CD4-positive, CD25-positive, alpha-beta regulatory T cell (primary cell): ENCODE measurements around the gene SMG1. TPM values are rescaled to one million over a fixed set of nuclear protein-coding genes. Genes with fewer than 3 reads are reported as not detected.
"Not testable (repeated sequence)": the region's sequence is repeated elsewhere in the genome, so short reads cannot be mapped to it uniquely, and the experiment has no call there.

Experiments used
- ATAC-seq, 2 donors: fragments of 150-1000 bp; cut with Tn5 transposase; one replicate each; pipeline ENCODE4 v1.10.0; 2021; ENCODE audit warnings: low read depth in 2 of 2, moderate number of reproducible peaks in 2 of 2, moderate library complexity in 1 of 2
- DNase-seq, 3 donors: peaks; one replicate each; pipeline versions ENCODE4 v3.0.0 to v3.0.0-alpha.2; 2012 to 2022; ENCODE audit warnings: mixed read lengths in 1 of 3
- H3K27ac ChIP-seq: one replicate; pipeline ENCODE4 v1.7.0; 2013; ENCODE audit warnings: mild to moderate bottlenecking, low read length; ENCODE audit not compliant: insufficient read depth, poor library complexity, severe bottlenecking
- H3K27me3 ChIP-seq: one replicate; pipeline ENCODE4 v1.7.0; 2013; ENCODE audit warnings: low read length; ENCODE audit not compliant: control insufficient read depth, insufficient read depth
- H3K36me3 ChIP-seq: one replicate; pipeline ENCODE4 v1.7.0; 2013; ENCODE audit warnings: mild to moderate bottlenecking, low read length, moderate library complexity; ENCODE audit not compliant: control insufficient read depth, insufficient read depth
- H3K4me1 ChIP-seq: 2 replicates; pipeline ENCODE4 v1.7.0; 2013; ENCODE audit warnings: mild to moderate bottlenecking, low read length; ENCODE audit not compliant: insufficient read depth, control insufficient read depth, poor library complexity, severe bottlenecking
- H3K4me3 ChIP-seq: one replicate; pipeline ENCODE4 v1.7.0; 2013; ENCODE audit warnings: low read depth, mild to moderate bottlenecking, low read length, moderate library complexity
- H3K9me3 ChIP-seq, 2 experiments: 1 replicate in 1 of 2; 2 replicates in 1 of 2; pipeline ENCODE4 v1.7.0; 2013; ENCODE audit warnings: low read length in 2 of 2, mild to moderate bottlenecking in 1 of 2, moderate library complexity in 1 of 2; ENCODE audit not compliant: control insufficient read depth in 2 of 2
- H3K27ac Mint-ChIP-seq, 3 donors: one replicate each; pipeline ENCODE4 v1.8.0; 2020 to 2022; ENCODE audit warnings: mild to moderate bottlenecking in 3 of 3, mixed read lengths in 3 of 3, moderate library complexity in 2 of 3
- H3K27me3 Mint-ChIP-seq: one replicate; pipeline ENCODE4 v1.8.0; 2022; ENCODE audit warnings: mild to moderate bottlenecking, mixed read lengths
- H3K36me3 Mint-ChIP-seq: one replicate; pipeline ENCODE4 v1.8.0; 2020; ENCODE audit warnings: mixed read lengths
- H3K4me1 Mint-ChIP-seq, 4 donors: one replicate each; pipeline ENCODE4 v1.8.0; 2020 to 2022; ENCODE audit warnings: mixed read lengths in 4 of 4, mild to moderate bottlenecking in 1 of 4
- H3K4me3 Mint-ChIP-seq, 4 donors: one replicate each; pipeline ENCODE4 v1.8.0; 2020 to 2022; ENCODE audit warnings: mild to moderate bottlenecking in 4 of 4, mixed read lengths in 4 of 4, moderate library complexity in 3 of 4
- H3K9me3 Mint-ChIP-seq, 7 donors: one replicate each; pipeline ENCODE4 v1.8.0; 2020 to 2022; ENCODE audit warnings: mixed read lengths in 7 of 7, mild to moderate bottlenecking in 3 of 7, moderate library complexity in 2 of 7
- polyA plus RNA-seq, 4 donors: library from polyadenylated mRNA; unstranded; fragments of 300-500 nt; fragmentation: Illumina TruSeq; gene quantifications; one replicate each; pipeline ENCODE4 v1.2.3, GENCODE V29; 2021
- total RNA-seq: library from RNA; stranded (reverse); gene quantifications from one replicate; pipeline ENCODE4 v1.2.3, GENCODE V29; 2022

The SMG1 gene
- total and polyA plus RNA-seq, 5 donors from 2014 or later: 9.2 to 200 (median 11.8) TPM

DNA sequence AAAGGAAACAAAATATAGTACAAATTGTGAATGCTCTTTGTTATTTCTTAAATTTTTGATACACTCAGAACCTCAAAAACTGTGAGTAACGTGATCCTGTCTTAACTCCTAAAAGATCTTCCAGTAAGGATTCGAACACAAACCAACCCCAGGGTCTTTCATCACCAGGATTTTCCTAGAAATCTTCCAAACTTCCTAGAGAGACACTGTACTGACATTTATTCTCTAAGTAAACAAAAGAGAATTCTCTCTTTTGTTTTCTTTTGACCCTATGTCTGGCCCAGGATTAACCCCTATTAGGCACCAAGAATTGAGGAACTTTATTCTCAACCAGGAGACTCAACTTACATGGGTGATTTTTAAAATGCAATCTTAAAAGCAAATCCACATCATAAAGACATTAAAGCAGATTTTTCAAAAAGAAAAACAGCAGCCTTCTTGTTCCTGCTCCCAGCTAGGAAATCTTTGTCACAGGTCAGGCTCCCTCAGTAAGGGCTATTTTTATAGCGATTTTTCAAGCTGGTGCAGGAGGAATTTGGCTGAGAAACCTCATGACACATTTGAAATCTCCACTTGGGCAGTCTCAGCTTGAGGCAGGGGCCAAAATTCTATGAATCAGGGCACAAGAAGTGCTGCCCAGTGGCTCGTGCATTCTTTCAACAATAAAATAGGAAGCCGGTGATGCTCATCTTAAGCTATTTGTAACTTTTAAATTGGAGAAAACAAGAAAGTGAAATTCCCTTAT, 6.2 kb upstream of the SMG1 start:
- no peaks in the 10 kb centered on the region for H3K27me3 Mint-ChIP-seq
- H3K4me1 ChIP-seq: no peaks in the 10 kb centered on the region
- peaks cover 0 to 2% (median 0%) of the 10 kb centered on the region in 7 donors for H3K9me3 Mint-ChIP-seq
- H3K4me3 ChIP-seq: no peak overlapping the region
- H3K27ac Mint-ChIP-seq: peak overlapping the region in 2 of 3 donors; percentile 38 to 67
- no peaks in the 10 kb centered on the region for H3K9me3 ChIP-seq
- H3K4me1 Mint-ChIP-seq: peaks cover 4 to 5% (median 4%) of the 10 kb centered on the region in 4 donors
- H3K36me3 Mint-ChIP-seq: no peaks in the 10 kb centered on the region
- no peaks in the 10 kb centered on the region for H3K36me3 ChIP-seq
- ATAC-seq (no peak), DNase-seq (no peak)
- peak overlapping the region in 1 of 4 donors; percentile 37 for H3K4me3 Mint-ChIP-seq
- H3K27ac ChIP-seq: no peak overlapping the region
- H3K27me3 ChIP-seq: no peaks in the 10 kb centered on the region

DNA sequence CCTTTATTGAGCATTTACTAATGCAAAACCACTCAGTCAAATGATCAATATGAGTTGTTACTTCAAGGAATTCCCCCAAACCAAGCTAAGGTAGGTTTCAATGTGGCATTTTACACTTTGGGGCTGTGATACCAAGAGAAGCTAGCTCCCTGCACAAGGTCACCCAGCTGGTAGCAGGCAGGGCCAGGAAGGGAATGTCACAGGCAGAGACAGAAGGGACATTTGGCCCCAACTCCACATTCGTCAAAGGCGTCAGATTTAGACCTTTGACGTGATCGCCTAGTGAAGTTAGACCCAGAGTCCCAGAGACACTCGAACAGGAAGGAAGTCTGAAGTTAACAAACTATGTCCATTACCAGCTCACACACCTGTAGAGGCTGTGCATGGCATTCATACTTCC, 5.5 kb upstream of the SMG1 start:
- no peak for DNase-seq
- H3K27ac Mint-ChIP-seq: no peak overlapping the region
- peaks cover 0 to 2% (median 0%) of the 10 kb centered on the region in 7 donors for H3K9me3 Mint-ChIP-seq
- Histone ChIP-seq H3K27me3 (no peaks in the 10 kb centered on the region), H3K36me3 (no peaks in the 10 kb centered on the region), H3K9me3 (no peaks in the 10 kb centered on the region), H3K4me1 (peaks cover 4% of the 10 kb centered on the region), H3K27ac (no peak overlapping the region), H3K4me3 (no peak overlapping the region)
- no peak overlapping the region for H3K4me3 Mint-ChIP-seq
- no peak for ATAC-seq
- peaks cover 0 to 8% (median 5%) of the 10 kb centered on the region in 4 donors for H3K4me1 Mint-ChIP-seq
- H3K36me3 Mint-ChIP-seq: no peaks in the 10 kb centered on the region
- no peaks in the 10 kb centered on the region for H3K27me3 Mint-ChIP-seq

DNA sequence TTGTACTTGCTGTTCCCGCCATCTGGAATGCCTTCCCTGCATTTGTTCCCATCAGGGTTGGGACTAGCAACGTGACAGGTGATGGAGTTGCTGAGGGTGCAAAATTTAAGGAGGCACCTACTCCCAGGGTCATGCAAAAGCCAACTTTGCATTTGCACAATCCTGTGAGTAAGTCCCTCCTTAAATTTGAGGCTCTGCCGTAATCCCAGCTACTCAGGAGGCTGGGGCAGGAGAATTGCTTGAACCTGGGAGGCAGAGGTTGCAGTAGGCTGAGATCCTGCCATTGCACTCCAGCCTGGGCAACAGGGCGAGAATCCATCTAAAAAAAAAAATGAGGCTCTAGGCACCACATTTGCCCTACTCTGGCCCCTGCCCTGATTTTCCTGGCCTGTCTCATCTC, 3.9 kb upstream of the SMG1 start:
- not testable (repeated sequence) for H3K9me3 ChIP-seq, DNase-seq, H3K27me3 Mint-ChIP-seq, H3K4me1 ChIP-seq, H3K4me3 ChIP-seq, ATAC-seq, H3K27ac ChIP-seq, H3K36me3 Mint-ChIP-seq, H3K27ac Mint-ChIP-seq, H3K27me3 ChIP-seq, H3K9me3 Mint-ChIP-seq, H3K36me3 ChIP-seq
- peaks cover under 1 to 13% (median 8%) of the 10 kb centered on the region in 4 donors for H3K4me1 Mint-ChIP-seq
- H3K4me3 Mint-ChIP-seq: peak overlapping the region in 2 of 4 donors; percentile 54 to 70

DNA sequence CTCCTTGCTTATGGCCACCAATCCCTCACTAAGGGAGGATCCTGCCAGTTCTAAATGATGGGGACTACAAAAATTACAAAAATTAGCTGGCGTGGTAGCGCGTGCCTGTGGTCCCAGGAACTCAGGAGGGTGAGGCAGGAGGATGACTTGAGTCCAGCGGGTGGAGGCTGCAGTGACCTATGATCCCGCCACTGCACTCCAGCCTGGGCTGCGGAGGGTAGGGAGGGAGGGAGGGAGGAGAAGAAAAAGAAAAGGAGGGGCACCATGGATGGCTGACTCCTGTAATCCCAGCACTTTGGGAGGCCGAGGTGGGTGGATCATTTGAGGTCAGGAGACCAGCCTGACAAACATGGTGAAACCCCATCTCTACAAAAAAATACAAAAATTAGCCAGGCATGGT, 1.9 kb upstream of the SMG1 start:
- H3K27ac Mint-ChIP-seq, H3K27me3 Mint-ChIP-seq, H3K9me3 Mint-ChIP-seq, DNase-seq, H3K36me3 ChIP-seq, H3K36me3 Mint-ChIP-seq, H3K9me3 ChIP-seq, ATAC-seq, H3K27ac ChIP-seq, H3K4me3 ChIP-seq, H3K27me3 ChIP-seq: not testable (repeated sequence)
- H3K4me1 ChIP-seq: peaks cover 21% of the 10 kb centered on the region
- Mint-ChIP-seq H3K4me3 (peak overlapping the region in 2 of 4 donors; percentile 52), H3K4me1 (peaks cover 11 to 32% (median 22%) of the 10 kb centered on the region in 4 donors)

DNA sequence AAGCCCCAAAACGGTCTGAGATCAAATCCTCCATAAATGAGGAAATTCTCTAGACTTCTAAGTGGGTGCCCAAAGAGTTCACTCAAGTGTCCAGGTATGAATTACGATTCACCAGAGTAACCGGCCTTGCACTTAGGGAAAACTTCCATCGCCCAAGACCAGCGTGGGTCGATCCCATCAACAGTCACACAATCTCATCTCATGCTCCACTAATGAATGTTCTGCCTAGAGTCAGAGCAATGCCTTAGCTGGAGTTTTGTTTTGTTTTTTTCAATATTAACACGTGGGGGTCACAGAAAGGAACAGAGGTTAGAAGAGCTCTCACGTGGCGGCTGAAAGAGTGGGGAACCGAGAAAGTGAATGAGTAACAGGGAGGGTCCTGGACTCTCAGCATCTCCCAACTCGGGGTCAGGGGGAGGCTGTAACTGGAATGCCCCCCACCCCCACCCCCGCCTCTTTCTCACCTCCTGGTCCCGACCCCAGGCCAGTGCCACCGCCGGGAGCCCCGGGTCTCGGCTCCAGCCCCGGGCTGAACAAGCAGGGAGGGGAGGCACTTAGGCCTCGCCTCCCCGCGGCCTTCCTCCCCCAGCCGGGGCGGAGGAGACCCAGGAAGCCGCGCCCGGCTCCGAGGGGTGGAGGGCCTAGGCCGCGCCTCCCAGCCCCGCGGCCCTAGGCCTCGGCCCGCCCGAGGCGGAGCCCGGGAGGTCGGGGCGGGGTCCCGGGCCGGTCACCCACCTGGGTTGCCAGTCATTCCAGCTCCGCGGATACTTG, 808 bp downstream of the SMG1 start:
- not testable (repeated sequence) for H3K36me3 Mint-ChIP-seq, H3K27me3 ChIP-seq, H3K9me3 Mint-ChIP-seq, H3K9me3 ChIP-seq, H3K27me3 Mint-ChIP-seq, H3K36me3 ChIP-seq
- H3K4me1 ChIP-seq: peaks cover 28% of the 10 kb centered on the region
- Mint-ChIP-seq H3K4me3 (peak overlapping the region; percentile 94 to 99 (median 96)), H3K27ac (peak overlapping the region; percentile 89 to 98 (median 97)), H3K4me1 (peaks cover 16 to 48% (median 33%) of the 10 kb centered on the region in 4 donors)
- H3K4me3 ChIP-seq: peak overlapping the region; percentile 83
- peak overlapping the region; percentile 89 for H3K27ac ChIP-seq
- DNase-seq (peak; percentile 64 to 84 (median 71)), ATAC-seq (peak; percentile 60 to 67)

DNA sequence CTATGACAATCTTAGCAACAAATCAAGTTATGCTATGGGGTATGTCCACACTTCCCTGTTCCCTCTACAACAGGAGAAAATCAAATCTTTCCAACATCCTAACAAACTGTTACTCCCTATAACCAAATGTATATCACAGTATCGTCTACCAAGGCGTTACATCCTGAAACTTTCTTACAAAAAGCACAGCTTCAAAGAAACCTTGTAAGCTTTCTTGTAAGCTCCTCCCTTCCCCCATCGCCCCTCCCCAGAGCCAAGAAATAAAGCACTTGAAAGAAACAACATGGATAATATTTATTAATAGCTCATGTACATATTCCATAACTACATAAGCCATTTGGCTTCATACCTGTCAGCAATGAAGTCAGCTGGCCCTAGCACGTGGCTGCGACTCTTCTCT, 2.3 kb downstream of the SMG1 start:
- H3K27ac ChIP-seq: not testable (repeated sequence)

DNA sequence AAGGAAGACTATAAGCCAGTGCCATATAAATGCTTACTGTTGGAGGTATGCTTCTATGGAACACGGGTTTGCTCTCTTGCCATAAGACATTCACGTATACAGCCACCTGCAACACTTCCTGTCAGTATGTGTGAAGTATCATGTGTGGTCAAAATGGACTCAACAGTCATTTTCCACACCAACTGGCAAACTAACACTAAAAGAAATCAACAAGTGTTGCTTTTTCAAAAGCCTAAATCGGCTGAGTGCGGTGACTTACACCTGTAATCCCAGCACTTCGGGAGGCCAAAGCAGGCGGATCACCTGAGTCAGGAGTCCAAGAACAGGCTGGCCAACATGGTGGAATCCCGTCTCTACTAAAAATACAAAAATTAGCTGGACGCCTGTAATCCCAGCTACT, 3.1 kb downstream of the SMG1 start:
- not testable (repeated sequence) for H3K27me3 ChIP-seq, H3K27ac ChIP-seq
- DNase-seq: peak in 1 of 3 donors; percentile 52

More for the DNA sequence above, 2.3 kb downstream of the SMG1 start:
- H3K4me1 ChIP-seq: peaks cover 32% of the 10 kb centered on the region
- peak in 1 of 3 donors; percentile 42 for DNase-seq
- not testable (repeated sequence) for H3K27me3 Mint-ChIP-seq, H3K27me3 ChIP-seq, H3K36me3 ChIP-seq, H3K9me3 Mint-ChIP-seq, ATAC-seq, H3K36me3 Mint-ChIP-seq, H3K9me3 ChIP-seq
- H3K4me3 ChIP-seq: peak overlapping the region; percentile 83
- Mint-ChIP-seq H3K4me1 (peaks cover 18 to 57% (median 40%) of the 10 kb centered on the region in 4 donors), H3K4me3 (peak overlapping the region; percentile 94 to 99 (median 96)), H3K27ac (peak overlapping the region in 2 of 3 donors; percentile 84 to 86)

More for the DNA sequence above, 3.1 kb downstream of the SMG1 start:
- not testable (repeated sequence) for ATAC-seq, H3K27me3 Mint-ChIP-seq, H3K36me3 Mint-ChIP-seq, H3K9me3 Mint-ChIP-seq, H3K9me3 ChIP-seq, H3K36me3 ChIP-seq
- H3K4me1 Mint-ChIP-seq: peaks cover 21 to 66% (median 42%) of the 10 kb centered on the region in 4 donors
- peak overlapping the region in 2 of 3 donors; percentile 26 to 62 for H3K27ac Mint-ChIP-seq
- Histone ChIP-seq H3K4me3 (peak overlapping the region; percentile 83), H3K4me1 (peaks cover 32% of the 10 kb centered on the region)
- H3K4me3 Mint-ChIP-seq: peak overlapping the region; percentile 94 to 99 (median 96)
